Stimulated activated CD8-positive, alpha-beta memory T cell treated with anti-CD3 and anti-CD28 coated beads, Interleukin-7, amount 100 ng/mL, for 4 hours (primary cell): ENCODE data around the gene PGLYRP3.
"Not testable (repeated sequence)": the region's sequence is repeated elsewhere in the genome, so short reads cannot be mapped to it uniquely, and the experiment has no call there.

Experiments used
- DNase-seq, 2 donors: peaks; one replicate each; pipeline ENCODE4 v3.0.0-alpha.2; 2020; ENCODE audit warnings: low read depth in 2 of 2

Gene PGLYRP3

DNA sequence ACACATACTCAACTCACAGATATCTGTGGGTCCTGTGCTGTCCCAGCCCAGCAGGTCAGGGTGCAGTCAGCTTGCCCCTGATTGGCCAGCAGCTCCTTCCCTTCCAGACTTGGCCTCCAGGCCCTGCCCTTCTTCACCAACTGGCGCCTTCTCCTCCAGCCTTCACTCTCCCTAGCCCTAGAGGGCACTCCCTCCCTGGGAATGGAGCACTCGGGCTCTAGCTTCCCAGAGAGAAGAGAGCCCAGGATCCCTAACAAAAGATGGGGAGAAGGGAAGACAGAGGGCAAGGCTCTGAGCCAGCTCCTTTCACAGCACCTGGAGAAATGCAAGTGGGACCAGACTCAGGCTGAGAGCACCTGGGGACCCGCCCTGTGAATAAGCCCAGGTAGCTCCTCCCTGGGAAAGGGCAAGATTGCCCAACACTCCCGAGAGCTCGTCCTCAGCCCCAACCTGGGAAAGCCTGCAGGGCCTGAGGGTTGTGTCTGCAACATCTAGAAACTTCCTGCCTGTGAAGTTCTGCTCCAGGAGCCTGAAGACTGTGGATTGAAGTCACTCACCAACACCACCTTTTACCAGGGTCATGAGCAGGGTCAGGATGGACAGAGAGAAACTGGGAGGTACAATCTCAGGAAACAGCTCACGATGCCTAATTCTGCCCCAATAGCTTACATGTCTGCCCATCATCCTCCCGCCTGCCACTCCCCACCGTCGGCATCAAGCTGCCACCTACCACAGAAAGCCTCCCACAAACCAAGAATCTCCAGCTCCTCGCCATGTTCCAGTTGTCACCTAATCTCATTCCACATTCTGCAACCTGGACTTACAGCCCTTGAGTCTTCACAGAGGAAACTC is 36.0 kb upstream of the PGLYRP3 start, which contains the start of gene PGLYRP4:
TSS of gene PGLYRP4 (minus strand) at position 331 of the 852 bp plus-strand sequence. CDS start 909 bp downstream, outside the sequence.
- DNase-seq, result no peak

DNA sequence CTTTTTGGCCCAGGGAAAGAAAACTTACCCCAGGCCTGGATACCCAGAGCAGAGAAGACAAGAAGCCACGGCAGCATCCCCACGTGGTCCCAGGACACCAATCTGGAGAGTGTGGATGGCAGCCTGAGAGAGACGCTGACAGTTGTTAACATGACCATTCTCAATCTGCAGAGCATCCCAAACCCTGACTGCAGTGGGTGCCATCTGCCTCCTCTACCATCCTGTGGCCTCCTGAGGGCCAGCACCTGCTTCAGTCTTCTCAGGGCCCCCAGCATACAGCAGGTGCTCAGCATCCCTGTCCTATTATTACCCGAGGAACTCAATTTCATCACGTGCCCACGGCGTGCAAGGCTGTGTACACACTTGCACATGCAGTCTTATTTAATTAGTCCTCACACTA is 35.1 kb upstream of the PGLYRP3 start:
- no peak for DNase-seq

DNA sequence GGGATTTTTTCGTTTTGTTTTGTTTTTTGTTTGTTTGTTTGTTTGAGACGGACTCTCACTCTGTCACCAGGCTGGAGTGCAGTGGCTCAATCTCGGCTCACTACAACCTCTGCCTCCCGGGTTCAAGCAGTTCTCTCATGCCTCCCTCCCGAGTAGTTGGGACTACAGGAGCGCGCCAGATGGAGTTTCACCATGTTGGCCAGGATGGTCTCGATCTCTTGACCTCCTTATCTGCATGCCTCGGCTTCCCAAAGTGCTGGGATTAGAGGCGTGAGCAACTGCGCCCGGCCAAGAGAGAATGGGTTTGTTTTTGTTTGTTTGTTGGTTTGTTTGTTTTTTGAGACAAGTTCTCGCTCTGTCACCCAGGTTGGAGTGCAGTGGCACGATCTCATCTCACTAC is 34.3 kb upstream of the PGLYRP3 start:
- not testable (repeated sequence) for DNase-seq

DNA sequence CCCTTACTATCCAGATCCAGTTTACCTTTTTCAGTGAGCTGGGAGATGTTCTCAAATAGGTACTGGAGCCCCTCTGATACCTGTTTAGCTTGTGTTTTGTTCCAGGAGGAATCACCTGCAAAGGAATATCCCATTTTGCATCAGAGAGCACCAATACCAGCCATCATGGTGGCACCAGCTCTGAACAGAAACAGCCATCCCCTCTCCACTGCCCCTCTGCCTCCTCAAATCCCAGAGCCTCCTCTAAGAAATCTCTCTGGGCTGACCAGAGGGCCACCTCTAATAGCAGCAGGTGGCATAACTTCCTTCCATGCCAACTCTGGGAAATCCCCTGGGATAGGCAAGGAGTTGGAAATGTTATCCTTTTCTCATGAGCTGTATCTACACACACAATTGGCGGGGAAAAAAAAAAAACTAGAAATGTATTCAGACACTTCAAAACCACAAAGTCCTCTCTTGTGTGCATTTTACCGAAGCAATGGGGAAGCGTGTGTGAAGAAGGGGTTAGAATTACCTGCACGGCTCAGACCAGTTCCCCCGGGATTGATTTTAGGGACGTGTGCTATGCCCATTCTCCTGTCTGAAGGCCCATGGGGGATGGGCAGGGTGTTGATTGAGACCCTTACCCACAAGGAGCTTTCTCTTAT is 33.4 kb upstream of the PGLYRP3 start:
- DNase-seq, result no peak

DNA sequence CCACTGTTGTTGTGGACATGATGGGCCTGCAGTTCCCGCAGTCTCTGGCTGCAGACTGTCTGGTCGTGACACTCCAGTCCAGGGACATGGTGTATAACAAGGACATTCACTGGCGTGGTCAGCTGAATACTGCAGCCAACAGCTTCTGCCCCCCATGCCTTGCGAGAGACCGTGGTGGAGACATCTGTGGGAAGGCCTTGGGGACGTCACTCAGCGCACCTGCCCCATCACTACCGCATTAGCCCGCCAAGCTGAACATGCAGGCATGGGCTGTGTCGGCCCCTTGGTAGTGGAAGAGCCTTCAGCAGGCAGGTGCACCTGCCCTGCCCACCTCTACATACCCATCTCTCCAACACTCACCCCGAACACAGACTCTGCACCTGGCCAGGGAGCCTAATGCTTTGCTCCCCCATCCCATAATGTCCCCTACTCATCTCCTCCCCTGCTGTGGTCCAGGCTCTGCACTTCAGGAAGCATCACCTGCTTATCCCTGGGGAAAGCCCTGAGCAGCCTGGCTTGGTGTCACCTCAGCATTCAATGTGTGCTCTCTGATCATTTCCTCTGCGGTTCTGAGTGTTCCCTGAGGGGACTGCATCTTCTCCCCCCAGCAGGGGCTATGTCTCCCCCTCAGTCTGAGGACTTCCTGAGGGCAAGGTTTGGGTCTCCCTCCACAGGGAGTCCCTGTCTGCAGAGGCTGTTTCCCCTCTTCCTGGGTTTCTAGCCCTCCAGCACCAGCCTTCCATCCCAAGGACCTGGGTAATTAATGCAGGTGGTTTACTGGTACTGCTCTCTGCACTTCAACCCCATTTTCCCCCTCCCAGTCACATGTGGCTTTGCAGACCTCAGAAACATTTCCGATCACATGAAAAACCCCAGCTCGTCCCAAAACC is 32.7 kb upstream of the PGLYRP3 start:
- DNase-seq, result no peak

DNA sequence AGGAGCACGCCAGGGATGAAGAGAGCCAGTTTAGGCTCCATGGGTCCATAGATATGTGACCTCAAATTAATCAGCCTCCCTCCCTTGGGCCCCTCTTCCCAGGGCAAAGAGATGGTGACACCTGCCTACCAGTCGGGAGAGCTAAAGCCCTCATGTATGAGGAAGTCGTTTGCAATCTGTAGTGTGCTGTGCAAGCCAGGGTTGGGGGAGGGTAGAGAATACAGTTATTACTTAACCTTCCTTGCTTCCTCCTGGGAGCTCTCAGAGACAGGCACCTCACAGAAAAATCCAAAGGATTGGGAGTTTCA is 31.9 kb upstream of the PGLYRP3 start:
- no peak for DNase-seq

DNA sequence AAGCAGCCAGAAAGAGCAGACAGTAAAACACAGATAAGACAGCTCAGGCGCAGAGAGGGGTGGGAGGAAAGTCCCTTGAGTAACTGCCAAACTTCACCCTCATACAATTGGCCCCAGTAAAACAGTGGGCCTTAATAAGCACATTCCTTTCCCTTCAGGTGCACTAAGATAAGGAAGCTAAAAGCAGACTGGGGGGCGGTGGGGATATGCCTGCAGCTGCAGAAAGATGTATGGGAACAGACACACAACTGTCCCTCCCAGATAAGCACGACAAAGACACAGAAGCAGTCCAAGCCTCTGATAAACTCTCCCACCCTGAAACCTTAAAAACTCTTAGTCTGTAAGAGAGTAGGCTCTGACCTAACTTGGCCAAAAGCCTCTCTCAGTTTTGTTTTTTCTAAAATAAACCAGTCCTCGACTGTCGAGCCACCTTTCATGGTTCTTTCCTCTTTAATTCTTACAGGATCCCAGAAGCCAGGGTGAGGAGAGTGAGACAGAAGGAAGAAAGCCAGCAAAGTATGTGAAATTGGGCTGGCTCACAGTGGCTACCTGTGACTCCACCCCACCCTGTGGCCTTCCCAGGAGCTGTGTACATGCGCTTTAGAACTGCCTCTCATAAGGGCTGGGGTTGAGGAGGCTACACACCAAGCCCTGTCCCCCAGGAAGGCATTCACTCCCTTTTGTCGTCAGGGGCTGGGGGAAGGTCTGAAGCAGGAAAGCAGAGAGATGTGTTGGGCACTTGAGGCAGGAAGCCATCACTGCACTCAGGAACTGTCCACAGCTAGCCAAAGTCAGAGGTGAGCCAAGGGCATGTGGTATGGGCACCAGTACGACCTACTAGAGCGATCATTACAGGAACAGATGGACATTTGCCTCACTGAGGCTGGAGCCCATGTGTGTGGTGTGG is 31.3 kb upstream of the PGLYRP3 start:
- no peak for DNase-seq

DNA sequence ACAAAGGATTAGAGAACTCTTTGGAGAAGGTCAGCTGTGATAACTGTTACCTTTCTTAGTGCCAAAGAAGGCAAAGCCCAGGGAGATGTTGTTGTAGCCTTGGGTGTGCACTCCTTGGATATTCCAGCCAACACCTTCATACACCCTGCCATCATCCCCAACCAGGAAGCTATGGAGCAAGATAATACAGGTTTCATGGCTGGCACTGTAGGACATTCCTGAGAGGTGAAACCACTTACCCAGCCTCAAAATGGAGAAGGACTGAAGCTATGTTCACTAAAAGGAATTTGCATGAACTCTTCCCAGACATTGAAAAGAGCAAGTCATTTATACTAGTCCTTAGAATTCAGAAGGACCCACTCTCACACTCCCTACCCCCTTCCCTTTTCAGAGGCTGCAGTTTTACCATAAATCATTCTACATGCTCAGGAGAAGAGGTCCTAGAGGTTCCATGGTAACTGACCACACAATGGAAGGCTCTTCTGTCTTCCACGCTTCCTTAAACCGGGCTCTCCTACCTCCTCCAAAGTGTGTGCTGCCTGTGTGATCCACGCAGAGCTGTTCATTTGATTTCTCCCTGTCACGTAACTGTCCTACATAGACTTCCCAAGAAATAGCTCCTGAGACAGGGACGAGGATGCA is 30.4 kb upstream of the PGLYRP3 start:
- no peak for DNase-seq

DNA sequence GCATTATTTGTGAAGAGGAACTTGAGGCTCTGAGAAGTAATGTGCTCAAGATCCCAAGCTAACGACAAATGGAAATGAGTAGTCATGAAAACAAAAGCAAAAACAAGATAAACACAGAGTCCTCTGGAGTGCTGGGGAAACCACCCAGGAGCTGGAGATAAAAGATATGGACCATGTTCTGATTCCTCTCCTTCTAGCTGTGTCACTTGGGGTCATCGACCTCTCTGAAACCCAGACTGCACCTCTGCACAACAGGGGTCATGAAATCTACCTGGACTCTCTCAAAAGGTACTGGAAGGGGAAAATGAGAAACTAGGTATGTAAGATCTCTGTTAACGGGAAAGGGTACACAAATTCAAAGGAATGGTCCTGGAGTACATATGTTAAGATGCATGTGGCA is 29.4 kb upstream of the PGLYRP3 start:
- DNase-seq, result no peak

DNA sequence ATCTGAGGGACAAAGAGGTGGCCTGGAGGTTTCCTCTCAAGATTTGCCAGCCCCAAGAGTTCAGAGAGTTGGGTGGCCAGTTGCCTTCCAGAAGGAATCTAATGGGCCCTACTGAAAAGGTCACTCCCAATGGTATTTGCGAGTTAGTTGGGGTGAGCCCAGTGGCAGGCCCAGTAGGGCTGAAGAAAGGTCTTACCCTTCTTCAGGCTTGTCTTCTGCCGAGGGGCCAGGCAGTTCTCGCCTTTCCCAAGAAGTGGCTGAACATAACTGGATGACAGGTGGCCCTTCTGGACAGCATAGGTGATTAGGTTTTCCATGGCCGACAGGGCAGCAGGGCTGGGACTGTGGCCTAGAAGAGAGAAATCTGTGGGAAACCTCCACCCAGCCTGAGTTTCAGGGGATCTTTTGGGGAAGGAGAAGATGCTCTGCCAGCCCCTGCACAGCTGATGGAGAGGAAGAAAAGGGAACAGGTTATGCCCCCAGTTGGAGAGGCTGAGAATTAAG is 28.7 kb upstream of the PGLYRP3 start:
- no peak for DNase-seq

DNA sequence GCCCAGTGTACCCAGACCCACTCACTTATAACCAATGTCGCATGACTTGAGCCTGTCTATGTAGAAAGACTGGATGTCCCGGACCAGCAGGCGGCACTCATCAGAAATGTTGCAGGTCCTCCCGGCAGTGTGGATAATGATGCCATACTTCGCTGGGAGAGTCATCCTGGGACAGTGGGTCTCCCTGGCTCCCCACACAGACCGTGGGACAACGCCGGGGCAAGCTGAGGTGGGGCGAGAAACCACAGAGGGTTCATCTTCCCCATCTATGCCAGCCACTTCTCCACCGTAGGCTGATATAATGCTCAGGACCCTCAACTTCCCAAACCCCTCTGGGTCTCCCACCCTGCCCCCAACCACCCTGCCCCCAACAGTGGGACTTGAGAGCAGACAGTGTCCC is 27.6 kb upstream of the PGLYRP3 start:
- DNase-seq, result no peak

DNA sequence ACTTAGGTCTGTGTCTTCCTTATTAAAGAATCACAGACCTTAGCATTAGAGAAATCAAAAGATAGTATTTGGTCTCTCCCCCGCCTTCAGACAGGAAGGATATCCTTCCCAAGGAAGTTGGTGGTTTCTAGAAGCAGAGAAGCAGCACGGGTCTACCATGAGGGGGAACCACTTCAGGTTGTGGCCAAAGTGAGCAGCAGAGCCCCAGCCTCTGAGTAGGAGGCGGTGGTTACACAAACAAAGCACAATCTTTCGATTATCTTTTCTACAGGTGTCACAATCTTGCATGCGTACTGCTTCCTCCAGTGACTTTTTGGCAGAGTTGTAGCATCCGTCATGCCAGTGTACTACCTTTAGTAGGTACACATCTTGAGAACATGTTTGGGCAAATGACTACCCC is 27.1 kb upstream of the PGLYRP3 start:
- no peak for DNase-seq

DNA sequence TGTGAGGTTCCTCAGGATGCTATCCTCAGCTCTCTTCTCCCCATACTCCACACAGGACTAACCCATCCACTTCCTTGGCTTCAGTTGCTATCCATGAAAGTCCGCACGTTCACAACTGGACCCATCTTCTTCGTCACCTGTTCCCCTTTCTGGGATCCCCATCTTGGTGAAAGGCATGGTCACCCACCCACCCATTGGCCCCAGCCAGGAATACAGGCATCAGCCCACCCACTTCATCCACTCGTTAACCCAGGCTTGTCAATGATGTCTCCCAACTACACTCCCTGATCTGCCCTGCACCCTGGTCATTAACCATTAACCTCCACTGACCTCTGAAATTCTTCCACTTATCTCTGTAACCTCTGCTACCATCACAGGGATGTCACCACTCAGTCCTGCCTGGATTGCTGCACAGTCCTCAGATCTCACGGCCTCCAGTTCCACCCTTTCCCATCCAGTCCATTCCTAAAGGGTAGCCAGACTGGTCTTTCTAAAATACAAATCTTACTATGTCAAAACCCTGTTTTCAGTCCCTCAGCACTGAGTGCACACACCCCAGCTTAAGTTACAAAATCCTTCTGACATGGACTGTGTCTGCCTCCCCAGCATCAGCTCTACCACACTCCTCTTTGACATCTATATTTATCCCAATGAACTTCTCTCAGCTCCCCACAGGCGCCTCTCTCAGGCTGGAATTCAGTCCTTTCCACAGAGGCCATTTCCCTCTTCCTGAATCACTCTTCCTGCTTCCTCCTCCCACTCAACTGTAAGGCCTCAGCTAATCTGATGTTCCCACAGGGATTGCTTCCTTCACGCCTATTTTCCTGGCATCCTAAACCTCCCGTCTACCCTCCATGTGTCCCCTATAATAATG is 25.5 kb upstream of the PGLYRP3 start:
- DNase-seq, result no peak

DNA sequence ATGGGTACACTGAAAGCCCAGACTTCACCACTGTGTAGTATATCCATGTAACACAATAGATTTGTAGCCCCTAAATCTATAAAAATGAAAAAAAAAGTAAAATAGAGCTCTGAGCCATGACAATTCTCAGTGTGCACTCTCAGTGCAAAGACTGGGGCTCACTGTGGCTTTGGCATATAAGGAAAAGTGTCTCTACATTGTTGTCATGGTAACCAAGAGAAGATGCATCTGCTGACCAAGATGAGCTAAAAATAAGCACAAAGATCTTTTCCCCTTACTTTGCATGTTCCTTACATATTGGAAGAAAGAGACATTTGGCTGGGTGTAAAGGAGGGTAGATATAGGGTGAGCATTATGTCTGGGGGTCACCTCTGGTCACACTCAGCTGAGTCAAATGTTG is 23.9 kb upstream of the PGLYRP3 start:
- DNase-seq, result no peak

DNA sequence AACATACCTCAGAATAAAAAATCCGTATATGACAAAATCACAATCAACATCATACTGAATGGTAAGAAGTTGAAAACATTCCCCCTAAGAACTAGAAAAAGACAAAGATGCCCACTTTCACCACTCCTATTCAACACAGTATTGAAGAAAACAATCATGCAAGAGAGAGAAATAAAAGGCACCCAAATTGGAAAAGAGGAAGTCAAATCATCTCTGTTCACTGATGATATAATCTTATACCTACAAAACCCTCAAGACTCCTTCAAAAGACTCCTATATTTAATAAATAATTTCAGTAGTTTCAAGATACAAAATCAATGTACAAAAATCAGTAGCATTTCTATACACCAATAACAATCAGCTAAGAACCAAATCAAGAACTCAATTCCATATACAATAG is 21.1 kb upstream of the PGLYRP3 start:
- DNase-seq, result no peak

DNA sequence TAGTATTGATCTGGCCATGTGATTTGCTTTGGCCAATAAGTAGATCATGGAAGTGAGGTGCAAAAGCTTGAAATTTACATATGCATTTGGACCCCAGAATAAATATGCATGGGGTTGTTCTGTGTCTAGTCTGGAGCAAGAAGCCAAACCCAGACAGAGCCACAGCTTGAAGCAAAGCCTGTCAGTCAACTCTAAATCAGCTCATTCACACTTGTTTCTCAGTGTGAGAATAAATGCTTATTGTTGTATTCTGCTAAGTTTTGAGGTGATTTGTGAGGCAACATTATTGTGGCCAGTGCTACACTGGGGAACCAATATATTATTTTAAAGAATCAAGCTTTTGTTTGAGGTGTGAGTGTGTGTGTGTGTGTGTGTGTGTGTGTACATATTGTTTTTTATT is 12.2 kb upstream of the PGLYRP3 start:
- no peak for DNase-seq

DNA sequence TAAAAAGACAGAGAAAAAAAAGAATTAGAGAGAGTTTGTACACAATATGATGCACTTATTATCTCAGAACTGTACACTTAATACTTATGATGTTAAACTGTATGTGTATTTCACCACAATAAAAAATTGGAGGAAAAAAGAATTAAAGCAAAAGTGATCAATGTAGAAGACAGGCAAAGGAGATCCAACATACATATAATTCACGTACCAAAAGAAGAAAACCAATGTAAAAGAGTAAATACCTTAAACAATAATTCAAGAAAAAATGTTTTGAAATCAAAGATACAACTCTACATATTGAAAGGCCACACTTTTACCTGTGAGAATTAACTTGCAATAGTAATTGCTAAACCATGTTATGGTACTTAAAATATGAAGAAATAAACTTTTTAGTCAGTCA is 9.8 kb upstream of the PGLYRP3 start:
- DNase-seq, result no peak

DNA sequence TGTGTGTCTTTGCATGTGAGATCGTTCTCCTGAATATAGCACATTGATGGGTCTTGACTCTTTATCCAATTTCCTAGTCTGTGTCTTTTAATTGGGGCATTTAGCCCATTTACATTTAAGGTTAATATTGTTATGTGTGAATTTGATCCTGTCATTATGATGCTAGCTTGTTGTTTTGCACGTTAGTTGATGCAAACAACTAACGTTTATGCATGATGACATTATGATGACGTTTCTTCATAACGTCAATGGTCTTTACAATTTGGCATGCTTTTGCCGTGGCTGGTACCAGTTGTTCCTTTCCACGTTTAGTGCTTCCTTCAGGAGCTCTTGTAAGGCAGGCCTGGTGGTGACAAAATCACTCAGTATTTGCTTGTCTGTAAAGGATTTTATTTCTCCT is 5.4 kb upstream of the PGLYRP3 start:
- not testable (repeated sequence) for DNase-seq

DNA sequence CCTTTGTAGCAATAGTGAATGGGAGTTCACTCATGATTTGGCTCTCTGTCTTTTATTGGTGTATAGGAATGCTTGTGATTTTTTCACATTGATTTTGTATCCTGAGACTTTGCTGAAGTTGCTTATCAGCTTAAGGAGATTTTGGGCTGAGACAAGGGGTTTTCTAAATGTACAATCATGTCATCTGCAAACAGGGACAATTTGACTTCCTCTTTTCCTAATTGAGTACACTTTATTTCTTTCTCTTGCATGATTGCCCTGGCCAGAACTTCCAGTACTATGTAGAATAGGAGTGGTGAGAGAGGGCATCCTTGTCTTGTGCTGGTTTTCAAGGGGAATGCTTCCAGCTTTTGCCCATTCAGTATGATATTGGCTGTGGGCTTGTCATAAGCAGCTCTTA is 3.3 kb upstream of the PGLYRP3 start:
- not testable (repeated sequence) for DNase-seq

DNA sequence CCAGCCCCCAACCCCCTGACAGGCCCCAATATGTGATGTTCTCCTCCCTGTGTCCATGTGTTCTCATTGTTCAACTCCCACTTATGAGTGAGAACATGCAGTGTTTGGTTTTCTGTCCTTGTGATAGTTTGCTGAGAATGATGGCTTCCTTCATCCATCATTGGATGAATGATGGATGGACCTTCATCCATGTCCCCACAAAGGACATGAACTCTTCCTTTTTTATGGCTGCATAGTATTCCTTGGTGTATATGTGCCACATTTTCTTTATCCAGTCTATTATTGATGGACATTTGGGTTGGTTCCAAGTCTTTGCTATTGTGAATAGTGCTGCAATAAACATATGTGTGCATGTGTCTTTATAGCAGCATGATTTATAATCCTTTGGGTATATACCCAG is 1.6 kb upstream of the PGLYRP3 start:
- DNase-seq, result not testable (repeated sequence)
